Neural progenitor cell (in vitro differentiated cells): ENCODE measurements around the gene LRRC46. TPM values are rescaled to one million over a fixed set of nuclear protein-coding genes. Genes with fewer than 3 reads are reported as not detected.
A peak's percentile ranks its signal among the peaks of the same experiment; 100 is the strongest.

Experiments used
- DNase-seq: peaks from one replicate; pipeline ENCODE4 v3.0.0-alpha.2; 2016; ENCODE audit warnings: low spot score
- H2AFZ ChIP-seq: fragments of 200-600 bp; sonication (generic); replicated peaks from 2 replicates; pipeline ENCODE4 v1.6.1; 2016; ENCODE audit warnings: antibody characterized with exemption
- H3F3A ChIP-seq: fragments of 200-600 bp; sonication (generic); 2 replicates; pipeline ENCODE4 v1.6.1; 2016; ENCODE audit warnings: antibody characterized with exemption, low read depth
- H3K27ac ChIP-seq: fragments of 200-600 bp; sonication (generic); 2 replicates; pipeline ENCODE4 v1.5.1; 2016; ENCODE audit warnings: mild to moderate bottlenecking
- H3K27me3 ChIP-seq: fragments of 200-600 bp; sonication (generic); 2 replicates; pipeline ENCODE4 v1.6.1; 2016; ENCODE audit warnings: mild to moderate bottlenecking, moderate library complexity
- H3K36me3 ChIP-seq: fragments of 200-600 bp; sonication (generic); 2 replicates; pipeline ENCODE4 v1.5.1; 2016
- H3K4me1 ChIP-seq: fragments of 200-600 bp; sonication (generic); 2 replicates; pipeline ENCODE4 v1.6.1; 2016; ENCODE audit warnings: mixed run types
- H3K4me2 ChIP-seq: fragments of 200-600 bp; sonication (generic); 2 replicates; pipeline ENCODE4 v1.6.1; 2016
- H3K4me3 ChIP-seq: fragments of 200-600 bp; sonication (generic); 2 replicates; pipeline ENCODE4 v1.5.1; 2016
- H3K79me2 ChIP-seq: fragments of 200-600 bp; sonication (generic); 2 replicates; pipeline ENCODE4 v1.6.1; 2016; ENCODE audit warnings: low read depth
- H3K9ac ChIP-seq: fragments of 200-600 bp; sonication (generic); 2 replicates; pipeline ENCODE4 v1.6.1; 2016
- H3K9me3 ChIP-seq: fragments of 200-600 bp; sonication (generic); 2 replicates; pipeline ENCODE4 v1.5.1; 2016; ENCODE audit warnings: low read depth
- H4K20me1 ChIP-seq: fragments of 200-600 bp; sonication (generic); 2 replicates; pipeline ENCODE4 v1.6.1; 2016; ENCODE audit warnings: low read depth
- H3K27ac Mint-ChIP-seq: 3 replicates; pipeline ENCODE4 v1.8.0; 2021; ENCODE audit warnings: mixed read lengths
- H3K27me3 Mint-ChIP-seq: 2 replicates; pipeline ENCODE4 v1.8.0; 2022; ENCODE audit warnings: low read depth, mild to moderate bottlenecking, inconsistent platforms, moderate library complexity, mixed read lengths; ENCODE audit not compliant: insufficient read depth
- H3K36me3 Mint-ChIP-seq: 3 replicates; pipeline ENCODE4 v1.8.0; 2021; ENCODE audit warnings: mixed read lengths
- H3K4me1 Mint-ChIP-seq: 3 replicates; pipeline ENCODE4 v1.8.0; 2021; ENCODE audit warnings: mixed read lengths
- H3K4me3 Mint-ChIP-seq: 3 replicates; pipeline ENCODE4 v1.8.0; 2021; ENCODE audit warnings: mild to moderate bottlenecking, moderate library complexity, mixed read lengths
- H3K9me3 Mint-ChIP-seq: 3 replicates; pipeline ENCODE4 v1.8.0; 2020; ENCODE audit warnings: mixed read lengths
- CTCF ChIP-seq: fragments of 200-600 bp; sonication (generic); IDR thresholded peaks from 2 replicates; pipeline ENCODE4 v1.5.1; 2017; ENCODE audit warnings: antibody characterized with exemption, mild to moderate bottlenecking
- EZH2 ChIP-seq: fragments of 200-600 bp; sonication (generic); IDR thresholded peaks from 2 replicates; pipeline ENCODE4 v1.6.1; 2017; ENCODE audit warnings: antibody characterized with exemption, mild to moderate bottlenecking, moderate library complexity
- EZH2phosphoT487 ChIP-seq: fragments of 200-600 bp; sonication (generic); IDR thresholded peaks from 2 replicates; pipeline ENCODE4 v1.6.1; 2017; ENCODE audit warnings: antibody characterized with exemption
- total RNA-seq: library from RNA; depleted of rRNA; stranded (reverse); fragments of >200 nt; gene quantifications from 2 replicates; pipeline ENCODE4 v1.2.3, GENCODE V29; 2015; ENCODE audit warnings: low replicate concordance

Gene LRRC46
- total RNA-seq, 1 donor from 2014 or later = 0.06 TPM

DNA sequence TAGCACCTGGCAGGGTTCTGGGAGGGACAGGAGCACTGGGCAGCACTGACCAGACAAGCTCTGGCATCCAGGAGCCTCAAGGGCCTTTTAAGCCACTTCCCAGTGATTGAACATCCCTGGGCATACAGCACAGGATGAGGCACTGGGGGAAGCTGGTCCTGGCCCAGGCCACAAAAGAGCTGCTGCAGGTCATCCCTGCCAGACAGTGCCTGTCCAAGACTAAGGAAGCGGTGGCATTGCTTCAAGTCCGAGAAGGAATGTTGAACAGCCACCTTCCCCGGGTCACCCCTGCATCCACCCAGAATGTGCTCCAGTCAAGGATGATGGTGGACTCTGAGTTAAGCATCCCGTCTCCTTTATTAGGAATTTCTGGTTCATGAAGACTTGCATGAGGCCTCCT lies 8.7 kb upstream of the LRRC46 start:
- no peak for DNase-seq
- peaks cover 12% of the 10 kb centered on the region for H3K4me1 Mint-ChIP-seq
- H3K27ac Mint-ChIP-seq = no peak overlapping the region
- H3K36me3 Mint-ChIP-seq = peaks cover 7% of the 10 kb centered on the region
- Histone ChIP-seq H3K9ac (no peak overlapping the region), H3K79me2 (no peaks in the 10 kb centered on the region), H4K20me1 (peaks cover 5% of the 10 kb centered on the region), H3F3A (no peaks in the 10 kb centered on the region), H3K36me3 (no peaks in the 10 kb centered on the region), H3K27ac (no peak overlapping the region), H3K4me1 (peaks cover 5% of the 10 kb centered on the region), H2AFZ (no peak overlapping the region), H3K9me3 (no peaks in the 10 kb centered on the region), H3K4me3 (no peak overlapping the region), H3K27me3 (no peaks in the 10 kb centered on the region), H3K4me2 (no peak overlapping the region)
- H3K27me3 Mint-ChIP-seq = no peaks in the 10 kb centered on the region
- TF ChIP-seq EZH2 (no peak), CTCF (no peak), EZH2phosphoT487 (no peak)
- no peaks in the 10 kb centered on the region for H3K9me3 Mint-ChIP-seq
- H3K4me3 Mint-ChIP-seq = peak overlapping the region; percentile 94

DNA sequence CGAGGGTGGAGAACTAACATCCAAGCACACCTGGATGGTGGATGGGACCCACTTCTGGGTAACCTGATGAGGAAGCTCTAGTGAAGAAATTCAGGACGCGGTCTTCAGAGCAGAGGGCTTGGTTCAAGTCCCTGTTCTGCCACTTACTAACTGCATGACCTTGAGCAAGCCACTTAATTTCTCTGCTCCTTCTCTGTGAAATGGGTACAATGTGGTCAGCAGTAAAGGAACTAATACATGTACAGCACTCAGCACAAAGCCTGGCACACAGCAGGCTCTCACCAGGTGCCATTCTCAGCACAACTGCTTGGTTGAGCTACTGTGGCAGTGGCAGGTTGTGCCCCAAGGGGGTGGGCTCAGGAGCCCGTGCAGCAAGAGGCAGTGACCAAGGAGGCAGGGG lies 8.0 kb upstream of the LRRC46 start:
- H3K9me3 ChIP-seq = no peaks in the 10 kb centered on the region
- no peak overlapping the region for H3K4me3 ChIP-seq
- peaks cover 5% of the 10 kb centered on the region for H3K4me1 ChIP-seq
- no peak overlapping the region for H3K27ac ChIP-seq
- H3K27me3 ChIP-seq = no peaks in the 10 kb centered on the region
- H3K36me3 Mint-ChIP-seq = peaks cover 10% of the 10 kb centered on the region
- TF ChIP-seq EZH2 (no peak), CTCF (no peak), EZH2phosphoT487 (no peak)
- no peaks in the 10 kb centered on the region for H3K27me3 Mint-ChIP-seq
- no peak for DNase-seq
- H2AFZ ChIP-seq = no peak overlapping the region
- H3K36me3 ChIP-seq = no peaks in the 10 kb centered on the region
- H3K79me2 ChIP-seq = no peaks in the 10 kb centered on the region
- no peak overlapping the region for H3K9ac ChIP-seq
- H4K20me1 ChIP-seq = peaks cover 5% of the 10 kb centered on the region
- H3K4me2 ChIP-seq = no peak overlapping the region
- H3K4me3 Mint-ChIP-seq = no peak overlapping the region
- H3K4me1 Mint-ChIP-seq = peaks cover 12% of the 10 kb centered on the region
- no peak overlapping the region for H3K27ac Mint-ChIP-seq
- no peaks in the 10 kb centered on the region for H3F3A ChIP-seq
- no peaks in the 10 kb centered on the region for H3K9me3 Mint-ChIP-seq

DNA sequence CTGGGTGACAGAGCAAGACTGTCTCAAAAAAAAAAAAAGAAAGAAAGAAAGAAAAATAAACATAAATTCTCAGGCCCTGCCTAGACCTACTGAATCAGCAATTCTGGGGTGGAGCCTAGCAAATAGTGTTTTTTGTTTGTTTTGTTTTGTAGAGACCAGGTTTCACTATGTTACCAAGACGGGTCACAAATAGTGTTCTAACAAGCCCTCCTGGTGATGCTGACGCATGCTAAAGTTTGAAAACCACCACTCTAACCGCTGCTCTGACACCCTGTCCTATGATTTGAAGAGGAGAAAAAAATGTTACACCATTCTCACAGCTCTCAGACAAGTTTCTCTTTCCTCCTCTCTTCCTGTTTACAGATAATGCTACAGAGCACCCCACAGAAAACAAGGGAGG lies 1.6 kb upstream of the LRRC46 start:
- Histone ChIP-seq H3K79me2 (peaks cover 25% of the 10 kb centered on the region), H3F3A (peaks cover 10% of the 10 kb centered on the region), H3K4me1 (no peaks in the 10 kb centered on the region), H3K27me3 (no peaks in the 10 kb centered on the region), H3K36me3 (no peaks in the 10 kb centered on the region), H3K9ac (no peak overlapping the region), H3K27ac (no peak overlapping the region), H2AFZ (no peak overlapping the region), H3K4me2 (no peak overlapping the region), H4K20me1 (no peaks in the 10 kb centered on the region), H3K4me3 (no peak overlapping the region), H3K9me3 (no peaks in the 10 kb centered on the region)
- TF ChIP-seq EZH2phosphoT487 (no peak), EZH2 (no peak)
- Mint-ChIP-seq H3K27ac (no peak overlapping the region), H3K27me3 (peaks cover 6% of the 10 kb centered on the region), H3K4me1 (peaks cover 20% of the 10 kb centered on the region), H3K4me3 (peak overlapping the region; percentile 98), H3K9me3 (no peaks in the 10 kb centered on the region), H3K36me3 (peaks cover 10% of the 10 kb centered on the region)
- DNase-seq = no peak

DNA sequence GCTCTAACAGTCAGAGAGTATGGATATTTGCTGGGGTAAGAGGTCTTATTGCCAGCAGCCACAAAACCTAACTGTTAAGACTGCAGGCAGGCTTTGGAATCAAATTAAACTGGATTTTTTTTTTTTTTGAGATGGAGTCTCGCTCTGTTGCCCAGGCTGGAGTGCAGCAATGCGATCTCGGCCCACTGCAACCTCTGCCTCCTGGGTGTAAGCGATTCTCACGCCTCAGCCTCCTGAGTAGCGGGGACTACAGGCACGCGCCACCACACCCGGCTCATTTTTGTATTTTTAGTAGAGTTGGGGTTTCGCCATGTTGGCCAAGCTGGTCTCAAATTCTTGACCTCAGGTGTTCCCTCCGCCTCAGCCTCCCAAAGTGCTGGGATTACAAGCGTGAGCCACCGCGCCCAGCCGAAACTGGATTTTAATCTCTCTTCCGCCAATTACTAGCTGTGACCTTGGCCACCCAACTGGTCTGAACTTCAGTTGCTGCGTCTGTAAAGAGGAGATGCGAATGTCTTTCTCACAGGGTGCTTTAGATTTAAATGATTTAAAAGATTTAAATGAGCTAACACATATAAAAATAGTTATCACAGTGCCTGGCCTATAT lies 971 bp upstream of the LRRC46 start:
- peak overlapping the region; percentile 84 for H3K4me3 ChIP-seq
- Mint-ChIP-seq H3K36me3 (peaks cover 7% of the 10 kb centered on the region), H3K4me3 (peak overlapping the region; percentile 98), H3K27me3 (peaks cover 9% of the 10 kb centered on the region), H3K27ac (peak overlapping the region; percentile 88), H3K9me3 (no peaks in the 10 kb centered on the region), H3K4me1 (peaks cover 20% of the 10 kb centered on the region)
- no peak overlapping the region for H3K27ac ChIP-seq
- no peaks in the 10 kb centered on the region for H3K4me1 ChIP-seq
- DNase-seq = no peak
- peaks cover 25% of the 10 kb centered on the region for H3K79me2 ChIP-seq
- no peaks in the 10 kb centered on the region for H4K20me1 ChIP-seq
- peaks cover 10% of the 10 kb centered on the region for H3F3A ChIP-seq
- no peaks in the 10 kb centered on the region for H3K27me3 ChIP-seq
- peak overlapping the region; percentile 94 for H3K4me2 ChIP-seq
- no peaks in the 10 kb centered on the region for H3K9me3 ChIP-seq
- no peaks in the 10 kb centered on the region for H3K36me3 ChIP-seq
- TF ChIP-seq EZH2phosphoT487 (no peak), CTCF (no peak), EZH2 (no peak)
- peak overlapping the region; percentile 64 for H3K9ac ChIP-seq
- H2AFZ ChIP-seq = no peak overlapping the region
